ENCODE data around the gene CEP83. TPM values are rescaled to one million over a fixed set of nuclear protein-coding genes. Genes with fewer than 3 reads are reported as not detected.

The CEP83 gene
- total and polyA plus RNA-seq, 8 donors = 11.9 to 46.1 (median 38.8) TPM

- H3K4me3 ChIP-seq = no peak overlapping the region
- H3K36me3 ChIP-seq = peaks cover 0 to 14% of the 10 kb centered on the region in 2 donors
- H3K27ac ChIP-seq = no peak overlapping the region
- H3K9me3 ChIP-seq = no peaks in the 10 kb centered on the region
- ATAC-seq (no peak), DNase-seq (no peak)
- TF ChIP-seq, protein P1, sequence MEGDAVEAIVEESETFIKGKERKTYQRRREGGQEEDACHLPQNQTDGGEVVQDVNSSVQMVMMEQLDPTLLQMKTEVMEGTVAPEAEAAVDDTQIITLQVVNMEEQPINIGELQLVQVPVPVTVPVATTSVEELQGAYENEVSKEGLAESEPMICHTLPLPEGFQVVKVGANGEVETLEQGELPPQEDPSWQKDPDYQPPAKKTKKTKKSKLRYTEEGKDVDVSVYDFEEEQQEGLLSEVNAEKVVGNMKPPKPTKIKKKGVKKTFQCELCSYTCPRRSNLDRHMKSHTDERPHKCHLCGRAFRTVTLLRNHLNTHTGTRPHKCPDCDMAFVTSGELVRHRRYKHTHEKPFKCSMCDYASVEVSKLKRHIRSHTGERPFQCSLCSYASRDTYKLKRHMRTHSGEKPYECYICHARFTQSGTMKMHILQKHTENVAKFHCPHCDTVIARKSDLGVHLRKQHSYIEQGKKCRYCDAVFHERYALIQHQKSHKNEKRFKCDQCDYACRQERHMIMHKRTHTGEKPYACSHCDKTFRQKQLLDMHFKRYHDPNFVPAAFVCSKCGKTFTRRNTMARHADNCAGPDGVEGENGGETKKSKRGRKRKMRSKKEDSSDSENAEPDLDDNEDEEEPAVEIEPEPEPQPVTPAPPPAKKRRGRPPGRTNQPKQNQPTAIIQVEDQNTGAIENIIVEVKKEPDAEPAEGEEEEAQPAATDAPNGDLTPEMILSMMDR (IDR thresholded peaks at IDR 0.05) = no peak
- intact Hi-C loops (cut with DNase I) = no loop called here
- no peaks in the 10 kb centered on the region for H3K4me1 ChIP-seq
- no peaks in the 10 kb centered on the region for H3K27me3 ChIP-seq
Measured at GRCh38 chr12:94374124-94374523, 85.5 kb downstream of the CEP83 start.

DNA sequence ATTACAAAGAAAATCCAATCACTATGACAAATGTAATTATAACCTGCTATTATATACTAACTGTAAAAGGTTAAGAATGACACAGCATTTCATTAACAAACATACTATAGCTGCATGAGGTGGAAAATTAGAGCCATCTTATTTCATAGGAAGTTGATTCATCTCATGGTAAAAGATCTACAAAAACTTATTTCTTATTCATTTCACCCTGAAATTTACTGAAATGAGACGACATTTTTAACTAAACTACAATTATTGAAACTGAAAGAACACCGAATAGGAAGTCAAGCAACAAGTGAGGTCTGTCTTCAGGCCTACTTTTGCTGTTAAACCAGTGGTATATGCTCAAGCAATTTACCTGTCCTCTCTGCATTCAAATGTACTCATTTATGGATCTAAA lies 87.2 kb downstream of the CEP83 start:
- Histone ChIP-seq H3K27ac (no peak overlapping the region), H3K9me3 (no peaks in the 10 kb centered on the region)
- ATAC-seq = no peak

DNA sequence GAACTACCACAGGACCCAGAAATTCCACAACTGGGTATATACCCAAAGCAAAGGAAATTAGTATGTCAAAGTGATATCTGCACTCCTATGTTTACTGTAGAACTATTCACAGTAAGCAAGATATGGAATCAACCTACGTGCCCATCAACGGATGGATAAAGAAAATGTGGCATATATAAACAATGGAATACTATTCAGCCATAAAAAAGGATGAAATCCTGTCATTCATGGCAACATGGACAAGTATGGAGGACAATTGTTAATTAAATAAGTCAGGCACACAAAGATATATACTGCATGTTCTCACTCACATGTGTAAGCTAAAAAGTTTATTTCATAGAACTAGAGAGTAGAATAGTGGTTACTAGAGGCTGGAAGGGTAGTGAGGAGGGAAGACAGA lies 97.0 kb downstream of the CEP83 start:
- no peaks in the 10 kb centered on the region for H3K4me1 ChIP-seq
- peaks cover 0 to 21% of the 10 kb centered on the region in 2 donors for H3K36me3 ChIP-seq
- H3K4me3 ChIP-seq = no peak overlapping the region
- no peaks in the 10 kb centered on the region for H3K27me3 ChIP-seq
- DNase-seq (no peak), ATAC-seq (no peak)
- intact Hi-C loops (cut with DNase I) = no loop called here
- peaks cover 0 to 39% of the 10 kb centered on the region in 2 donors for H3K9me3 ChIP-seq
- TF ChIP-seq, protein P1 (IDR thresholded peaks at IDR 0.05) = no peak
- H3K27ac ChIP-seq = no peak overlapping the region

More for the DNA sequence above, 87.2 kb downstream of the CEP83 start:
- intact Hi-C loops (cut with DNase I) = no loop called here
- Histone ChIP-seq H3K4me3 (no peak overlapping the region), H3K4me1 (no peaks in the 10 kb centered on the region), H3K27me3 (no peaks in the 10 kb centered on the region), H3K36me3 (no peaks in the 10 kb centered on the region)
- TF ChIP-seq, protein P1 (IDR thresholded peaks at IDR 0.05) = no peak
- no peak for DNase-seq

DNA sequence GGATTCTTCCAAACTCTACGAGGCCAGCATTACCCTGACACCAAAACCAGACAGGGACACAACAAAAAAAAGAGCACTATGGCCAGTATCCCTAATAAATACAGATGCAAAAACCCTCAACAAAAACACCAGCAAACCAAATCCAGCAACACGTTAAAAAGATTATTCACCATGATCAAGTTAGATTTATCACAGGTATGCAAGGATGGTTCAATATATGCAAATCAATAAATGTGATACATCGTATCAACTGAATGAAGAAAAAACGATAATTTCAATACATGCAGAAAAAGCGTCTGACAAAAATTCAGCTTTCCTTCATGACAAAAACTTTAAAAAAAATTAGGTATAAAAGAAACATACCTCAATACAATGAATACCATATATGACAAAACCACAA lies 99.9 kb downstream of the CEP83 start:
- H3K4me3 ChIP-seq = no peak overlapping the region
- DNase-seq (no peak), ATAC-seq (no peak)
- no peaks in the 10 kb centered on the region for H3K4me1 ChIP-seq
- peaks cover 0 to 15% of the 10 kb centered on the region in 2 donors for H3K36me3 ChIP-seq
- TF ChIP-seq, protein P1 (IDR thresholded peaks at IDR 0.05) = no peak
- H3K9me3 ChIP-seq = peaks cover 0 to 45% of the 10 kb centered on the region in 2 donors
- no peaks in the 10 kb centered on the region for H3K27me3 ChIP-seq
- no peak overlapping the region for H3K27ac ChIP-seq
- intact Hi-C loops (cut with DNase I) = no loop called here

DNA sequence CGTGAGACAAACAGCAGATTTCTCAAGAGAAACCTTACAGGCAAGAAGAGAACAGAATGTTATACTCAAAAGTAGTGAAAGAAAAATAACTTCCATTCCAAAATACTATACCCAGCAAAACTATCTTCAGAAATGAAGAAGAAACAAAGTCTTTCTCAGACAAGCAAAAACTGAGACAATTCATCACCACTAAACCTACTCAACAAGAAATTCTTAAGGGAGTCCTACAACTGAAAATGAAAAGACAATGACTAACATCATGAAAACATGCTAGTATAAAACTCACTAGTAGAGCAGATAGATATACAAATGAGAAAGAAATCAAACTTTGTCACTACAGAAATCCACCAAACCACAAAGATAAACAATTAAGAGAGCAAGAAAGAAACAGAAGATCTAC lies 106.5 kb downstream of the CEP83 start:
- no peak for ATAC-seq
- no peak overlapping the region for H3K27ac ChIP-seq
- H3K36me3 ChIP-seq = peaks cover 0 to 43% of the 10 kb centered on the region in 2 donors
- no peaks in the 10 kb centered on the region for H3K4me1 ChIP-seq
- intact Hi-C loops (cut with DNase I) = no loop called here
- H3K4me3 ChIP-seq = no peak overlapping the region
- DNase-seq = no peak
- H3K9me3 ChIP-seq = peaks cover 0 to 72% of the 10 kb centered on the region in 2 donors
- TF ChIP-seq, protein P1 (IDR thresholded peaks at IDR 0.05) = no peak
- H3K27me3 ChIP-seq = no peaks in the 10 kb centered on the region

All from left lung (tissue), 10 donors.